HG03045 (cell line): ENCODE measurements around the gene PLXNC1.

Experiments used
- ATAC-seq: cut with Tn5 transposase; IDR thresholded peaks from one replicate; pipeline ENCODE4 v1.9.1; 2021; ENCODE audit warnings: mild to moderate bottlenecking, moderate library complexity; ENCODE audit not compliant: unreplicated experiment

The PLXNC1 gene

GRCh38 chr12:94157181-94157580 is 8.8 kb downstream of the PLXNC1 start:
- ATAC-seq = no peak

- ATAC-seq = peak; percentile 80
Measured at GRCh38 chr12:94157981-94158411, 9.6 kb downstream of the PLXNC1 start.

- no peak for ATAC-seq
Measured at GRCh38 chr12:94158666-94159065, 10.3 kb downstream of the PLXNC1 start.

- ATAC-seq = no peak
Measured at GRCh38 chr12:94162108-94162507, 13.7 kb downstream of the PLXNC1 start.

- ATAC-seq = no peak
Measured at GRCh38 chr12:94163850-94164249, 15.5 kb downstream of the PLXNC1 start.

GRCh38 chr12:94165138-94165537 is 16.8 kb downstream of the PLXNC1 start:
- no peak for ATAC-seq

- ATAC-seq = no peak
Measured at GRCh38 chr12:94165670-94166364, 17.4 kb downstream of the PLXNC1 start.

GRCh38 chr12:94167071-94167755 is 18.8 kb downstream of the PLXNC1 start:
- no peak for ATAC-seq

- no peak for ATAC-seq
Measured at GRCh38 chr12:94167756-94168416, 19.5 kb downstream of the PLXNC1 start.

- no peak for ATAC-seq
Measured at GRCh38 chr12:94169495-94169894, 21.1 kb downstream of the PLXNC1 start.

GRCh38 chr12:94169966-94170689 is 21.8 kb downstream of the PLXNC1 start:
- no peak for ATAC-seq

- no peak for ATAC-seq
Measured at GRCh38 chr12:94170690-94171594, 22.6 kb downstream of the PLXNC1 start.

GRCh38 chr12:94171595-94171930 is 23.2 kb downstream of the PLXNC1 start:
- ATAC-seq = no peak

- ATAC-seq = no peak
Measured at GRCh38 chr12:94172031-94172430, 23.7 kb downstream of the PLXNC1 start.

GRCh38 chr12:94172973-94173372 is 24.6 kb downstream of the PLXNC1 start:
- no peak for ATAC-seq

GRCh38 chr12:94173660-94174265 is 25.4 kb downstream of the PLXNC1 start:
- ATAC-seq = no peak

- no peak for ATAC-seq
Measured at GRCh38 chr12:94174576-94174975, 26.2 kb downstream of the PLXNC1 start.

GRCh38 chr12:94175763-94176668 is 27.6 kb downstream of the PLXNC1 start:
- no peak for ATAC-seq

GRCh38 chr12:94178054-94178453 is 29.7 kb downstream of the PLXNC1 start:
- no peak for ATAC-seq
